H1 (cell line): ENCODE data around the gene CCDC116. TPM values are rescaled to one million over a fixed set of nuclear protein-coding genes. Genes with fewer than 3 reads are reported as not detected.

ENCODE experiments used
- CTCF ChIA-PET: fragments of 300-600 bp; sonication (Branson Sonifier 250); formaldehyde crosslinking; loops from one replicate; lab custom pipeline; 2021; ENCODE audit not compliant: partially characterized antibody; lab: Charles Lee
- POLR2A ChIA-PET: fragments of 300-600 bp; sonication (Branson Sonifier 250); formaldehyde crosslinking; loops from one replicate; lab custom pipeline; 2021; ENCODE audit warnings: inconsistent platforms; ENCODE audit not compliant: partially characterized antibody; lab: Charles Lee
- DNase-seq, 2 experiments: peaks; one replicate each; pipeline versions ENCODE4 v3.0.0 to v3.0.0-alpha.2; 2010 to 2022; ENCODE audit warnings: low spot score in 2 of 2, low read depth in 1 of 2, mixed read lengths in 1 of 2
- FAIRE-seq: peaks from 2 replicates; lab custom pipeline; 2011; peaks lifted over from hg19 to GRCh38; lab: Jason Lieb, UNC
- H2AFZ ChIP-seq: 2 replicates; pipeline ENCODE4 v1.8.1; 2012; ENCODE audit warnings: low read length, inconsistent platforms
- H2AK5ac ChIP-seq: 2 replicates; pipeline ENCODE4 v1.6.1; 2013; ENCODE audit warnings: low read depth, low read length
- H2BK120ac ChIP-seq: replicated peaks from 2 replicates; pipeline ENCODE3; 2013; ENCODE audit warnings: low read depth, low read length, inconsistent platforms
- H2BK12ac ChIP-seq: 2 replicates; pipeline ENCODE4 v1.6.1; 2013; ENCODE audit warnings: low read depth, low read length
- H2BK15ac ChIP-seq: 2 replicates; pipeline ENCODE4 v1.6.1; 2013; ENCODE audit warnings: low read length
- H2BK20ac ChIP-seq: 2 replicates; pipeline ENCODE4 v1.6.1; 2013; ENCODE audit warnings: low read length
- H2BK5ac ChIP-seq: 2 replicates; pipeline ENCODE4 v1.6.1; 2013; ENCODE audit warnings: low read depth, low read length
- H3K14ac ChIP-seq: 2 replicates; pipeline ENCODE4 v1.6.1; 2013; ENCODE audit warnings: inconsistent platforms; ENCODE audit not compliant: insufficient read length
- H3K18ac ChIP-seq: 2 replicates; pipeline ENCODE4 v1.6.1; 2013; ENCODE audit warnings: low read length; ENCODE audit errors: extremely low read depth
- H3K23ac ChIP-seq: 2 replicates; pipeline ENCODE4 v1.6.1; 2013; ENCODE audit warnings: inconsistent platforms; ENCODE audit not compliant: insufficient read length
- H3K23me2 ChIP-seq: 2 replicates; pipeline ENCODE4 v1.6.1; 2013; ENCODE audit warnings: low read depth, low read length
- H3K27ac ChIP-seq: 2 replicates; pipeline ENCODE4 v1.6.1; 2011; ENCODE audit warnings: low read depth, low read length, inconsistent platforms
- H3K27me3 ChIP-seq, 4 experiments: replicated peaks in 1 of 4; 1 replicate in 1 of 4; 2 replicates in 3 of 4; pipeline versions ENCODE4 v1.6.1 to v1.8.1; 2011 to 2013; ENCODE audit warnings: low read length in 3 of 4, mild to moderate bottlenecking in 3 of 4, inconsistent platforms in 2 of 4, mixed read lengths in 2 of 4, moderate library complexity in 1 of 4; ENCODE audit not compliant: control insufficient read depth in 3 of 4, insufficient read depth in 3 of 4; ENCODE audit errors: extremely low read depth in 1 of 4
- H3K36me3 ChIP-seq, 4 experiments: 2 replicates each; pipeline versions ENCODE4 v1.6.1 to v1.8.1; 2011 to 2013; ENCODE audit warnings: mild to moderate bottlenecking in 4 of 4, low read length in 3 of 4, moderate library complexity in 2 of 4, control low read depth in 1 of 4, inconsistent platforms in 1 of 4; ENCODE audit not compliant: insufficient read depth in 4 of 4, control insufficient read depth in 2 of 4
- H3K4ac ChIP-seq: replicated peaks from 2 replicates; pipeline ENCODE3; 2013; ENCODE audit warnings: low read length, low read depth, mixed read lengths, inconsistent platforms; ENCODE audit not compliant: insufficient read length
- H3K4me1 ChIP-seq, 4 experiments: replicated peaks in 1 of 4; 1 replicate in 1 of 4; 2 replicates in 3 of 4; pipeline versions ENCODE4 v1.6.1 to v1.8.1; 2011 to 2013; ENCODE audit warnings: low read length in 3 of 4, inconsistent platforms in 2 of 4, mixed read lengths in 1 of 4; ENCODE audit not compliant: insufficient read depth in 4 of 4, control insufficient read depth in 3 of 4
- H3K4me2 ChIP-seq, 2 experiments: 2 replicates each; pipeline versions ENCODE4 v1.6.1 to v1.8.1; 2011 to 2013; ENCODE audit warnings: low read depth in 2 of 2, low read length in 2 of 2, control low read depth in 1 of 2, inconsistent platforms in 1 of 2, mild to moderate bottlenecking in 1 of 2; ENCODE audit not compliant: insufficient read depth in 1 of 2
- H3K4me3 ChIP-seq, 4 experiments: fragments of 200-600, 300-600 bp in 1 of 4; sonication (generic), shearing (Covaris generic), sonication (Bioruptor Twin) in 1 of 4; 2 replicates each; pipeline versions ENCODE4 v1.5.1 to v1.8.1; 2011 to 2016; ENCODE audit warnings: low read length in 4 of 4, low read depth in 3 of 4, control low read depth in 2 of 4, inconsistent platforms in 2 of 4, mild to moderate bottlenecking in 2 of 4, mixed read lengths in 1 of 4, moderate library complexity in 1 of 4; ENCODE audit not compliant: insufficient read depth in 2 of 4; ENCODE audit errors: extremely low read depth in 1 of 4
- H3K56ac ChIP-seq: replicated peaks from 2 replicates; pipeline ENCODE3; 2013; ENCODE audit warnings: low read depth, mild to moderate bottlenecking, mixed read lengths, low read length, inconsistent platforms; ENCODE audit not compliant: insufficient read length
- H3K79me1 ChIP-seq: 2 replicates; pipeline ENCODE4 v1.6.1; 2013; ENCODE audit warnings: low read depth, low read length, control low read depth
- H3K79me2 ChIP-seq, 2 experiments: 2 replicates each; pipeline versions ENCODE4 v1.6.1 to v1.8.1; 2012 to 2013; ENCODE audit warnings: low read length in 2 of 2, mild to moderate bottlenecking in 2 of 2, inconsistent platforms in 1 of 2; ENCODE audit not compliant: insufficient read depth in 2 of 2, control insufficient read depth in 1 of 2
- H3K9ac ChIP-seq, 4 experiments: replicated peaks in 1 of 4; 1 replicate in 1 of 4; 2 replicates in 3 of 4; pipeline versions ENCODE4 v1.6.1 to v1.8.1; 2011 to 2013; ENCODE audit warnings: low read depth in 3 of 4, low read length in 3 of 4, control low read depth in 2 of 4, mild to moderate bottlenecking in 2 of 4, moderate library complexity in 2 of 4, inconsistent platforms in 1 of 4; ENCODE audit errors: extremely low read depth in 1 of 4
- H3K9me3 ChIP-seq, 2 experiments: 2 replicates each; pipeline versions ENCODE4 v1.6.1 to v1.8.1; 2012 to 2013; ENCODE audit warnings: mild to moderate bottlenecking in 2 of 2, moderate library complexity in 2 of 2, control low read depth in 1 of 2, inconsistent platforms in 1 of 2, low read depth in 1 of 2, low read length in 1 of 2, mixed read lengths in 1 of 2; ENCODE audit not compliant: insufficient read depth in 2 of 2
- H4K20me1 ChIP-seq, 2 experiments: replicated peaks in 1 of 2; 2 replicates each; pipeline versions ENCODE3 to v1.8.1; 2011 to 2013; ENCODE audit warnings: inconsistent platforms in 2 of 2, low read length in 2 of 2, mild to moderate bottlenecking in 1 of 2; ENCODE audit not compliant: insufficient read depth in 2 of 2, control insufficient read depth in 1 of 2
- H4K5ac ChIP-seq: 2 replicates; pipeline ENCODE4 v1.6.1; 2013; ENCODE audit warnings: low read length, low read depth, mixed read lengths, inconsistent platforms; ENCODE audit not compliant: insufficient read length
- H4K8ac ChIP-seq: 2 replicates; pipeline ENCODE4 v1.8.0; 2013; ENCODE audit warnings: mild to moderate bottlenecking, moderate library complexity, low read length, inconsistent platforms; ENCODE audit not compliant: insufficient read depth; ENCODE audit errors: extremely low read depth
- H4K91ac ChIP-seq: replicated peaks from 2 replicates; pipeline ENCODE3; 2013; ENCODE audit warnings: low read length, mixed read lengths, inconsistent platforms; ENCODE audit not compliant: insufficient read length
- CEBPB ChIP-seq: IDR thresholded peaks from 2 replicates; pipeline ENCODE4 v1.6.1; 2012; ENCODE audit warnings: low read depth, low read length
- MAFK ChIP-seq: IDR thresholded peaks from 2 replicates; pipeline ENCODE4 v1.6.1; 2012; ENCODE audit warnings: low read depth, mild to moderate bottlenecking, improper control_type of control experiment, low read length
- SIRT6 ChIP-seq: IDR thresholded peaks from one replicate; pipeline ENCODE4 v1.7.1; 2012; ENCODE audit warnings: low read length, inconsistent platforms
- TAF7 ChIP-seq: optimal IDR thresholded peaks from 2 replicates; pipeline ENCODE3; 2011; ENCODE audit warnings: low read depth, mild to moderate bottlenecking, inconsistent platforms, low read length, moderate library complexity, borderline replicate concordance
- ZNF274 ChIP-seq: IDR thresholded peaks from 2 replicates; pipeline ENCODE4 v1.7.0; 2012; ENCODE audit warnings: low read length, borderline replicate concordance; ENCODE audit errors: extremely low read depth
- WGBS, 2 experiments: shearing (Covaris generic) in 1 of 2; methylation state at CpG; one replicate each; pipeline versions ENCODE4 v1.1.6 to v1.1.7; 2013 to 2015; ENCODE audit warnings: low lambda C conversion rate in 2 of 2, mixed read lengths in 2 of 2, inconsistent platforms in 1 of 2, low coverage in 1 of 2, missing lambda C conversion rate in 1 of 2; ENCODE audit not compliant: insufficient replicate concordance in 2 of 2, insufficient coverage in 1 of 2, insufficient read length in 1 of 2; ENCODE audit errors: extremely low coverage in 1 of 2, missing lambda C conversion rate in 1 of 2; 5-methylcytosine and 5-hydroxymethylcytosine counted together
- polyA plus RNA-seq, 7 experiments: library from polyadenylated mRNA; depleted of rRNA in 3 of 7; stranded (reverse) in 5 of 7; unstranded in 2 of 7; fragments of >200 nt in 5 of 7; fragments of 200-250 nt in 2 of 7; gene quantifications; 1 replicate in 5 of 7; 2 replicates in 1 of 7; 4 replicates in 1 of 7; pipeline versions ENCODE4 v1.2.1 to v1.2.3, GENCODE V29; 2011 to 2013; ENCODE audit warnings: missing spikeins in 2 of 7, mixed read lengths in 2 of 7
- total RNA-seq: library from RNA; stranded (reverse); fragmentation: NEBNext Ultra II Directional; extraction: Animal tissue kit (Norgen Biotek cat#: 25700); gene quantifications from 2 replicates; pipeline ENCODE4 v1.2.1, GENCODE V29; 2021

The CCDC116 gene
- total and polyA plus RNA-seq, 2 of the 8 experiments (the other 6 are each of a cell fraction or from before 2014, with no cell fraction given), result 0.08 TPM; not detected in 1

DNA sequence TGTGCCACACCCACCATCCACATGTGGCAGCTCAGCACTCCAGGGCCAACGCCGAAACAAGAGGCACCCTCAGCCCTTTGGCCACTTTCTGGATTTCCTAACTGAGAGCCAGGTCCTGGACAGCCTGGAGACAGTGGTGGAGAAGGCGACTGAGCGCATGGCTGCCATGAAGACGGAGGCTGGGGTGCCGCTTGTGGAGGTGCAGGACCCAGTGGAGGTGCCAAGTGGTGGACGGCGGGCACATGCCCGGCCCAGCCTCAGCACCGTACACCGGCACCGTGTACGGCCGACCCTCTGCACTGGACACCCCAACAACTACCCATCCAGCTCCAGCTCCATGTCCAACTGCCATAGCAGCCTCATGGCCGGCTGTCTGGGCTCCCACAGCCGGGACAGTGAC lies 1.5 kb downstream of the CCDC116 start:
- Histone ChIP-seq H3K4me3 (no peak overlapping the region), H3K27ac (no peak overlapping the region), H4K20me1 (peaks cover 0 to 5% of the 10 kb centered on the region in 2 experiments), H2BK5ac (no peak overlapping the region), H3K79me2 (no peaks in the 10 kb centered on the region), H3K23ac (no peak overlapping the region), H2BK120ac (no peak overlapping the region), H2AFZ (no peak overlapping the region), H3K9ac (no peak overlapping the region), H3K9me3 (no peaks in the 10 kb centered on the region; a peak in 1 of 4 replicates), H2BK12ac (no peak overlapping the region), H4K8ac (no peak overlapping the region), H3K36me3 (no peaks in the 10 kb centered on the region), H2AK5ac (no peak overlapping the region), H3K4ac (no peak overlapping the region), H3K18ac (no peak overlapping the region), H3K4me2 (no peak overlapping the region), H3K79me1 (no peaks in the 10 kb centered on the region), H2BK15ac (no peak overlapping the region), H2BK20ac (no peak overlapping the region), H4K91ac (no peak overlapping the region), H3K14ac (no peak overlapping the region), H3K4me1 (peaks cover 0 to under 1% (median under 1%) of the 10 kb centered on the region in 4 experiments; a peak in 2 of 7 replicates), H3K27me3 (no peaks in the 10 kb centered on the region; a peak in 2 of 7 replicates)
- POLR2A ChIA-PET, result interaction anchor here (1.2 to 10.2 kb wide), 3 partner anchors 9 to 22 kb away, joined by 3 to 74 read pairs (median 5); partner anchors contain the start of gene SDF2L1
- CTCF ChIA-PET, result interaction anchor here (1.3 to 24.1 kb wide), 3 partner anchors 7 to 40 kb away, joined by 3 to 499 read pairs (median 499); partner anchors contain the start of genes CCDC116, SDF2L1 and YDJC
- no peak for FAIRE-seq
- WGBS, 2 experiments, result 88% methylated on average over 16 of the region's 16 CpGs; no CpG with 5 or more reads in 1 of the 2 experiments
- TF ChIP-seq TAF7 (no peak), SIRT6 (no peak), ZNF274 (no peak), CEBPB (no peak), MAFK (no peak)
- TF ChIP-seq, all 59 proteins: peak for 0
- Histone ChIP-seq H3K56ac (no peak overlapping the region), H3K23me2 (no peaks in the 10 kb centered on the region; the same call in 1 of the 2 replicates), H4K5ac (no peak overlapping the region)
- DNase-seq, result no peak
